AG10803 (cell line): ENCODE measurements around the gene ATP5PF.

ENCODE experiments used
- DNase-seq: peaks from one replicate; pipeline ENCODE4 v3.0.0; 2010; ENCODE audit warnings: low read depth
- H3K4me3 ChIP-seq: 2 replicates; pipeline ENCODE4 v1.5.1; 2011; ENCODE audit warnings: mild to moderate bottlenecking, low read length, control low read depth
- CTCF ChIP-seq: conservative IDR thresholded peaks from 2 replicates; pipeline ENCODE4 v1.5.1; 2011; ENCODE audit warnings: mild to moderate bottlenecking, low read length, control low read depth, inconsistent platforms

ATP5PF gene

DNA sequence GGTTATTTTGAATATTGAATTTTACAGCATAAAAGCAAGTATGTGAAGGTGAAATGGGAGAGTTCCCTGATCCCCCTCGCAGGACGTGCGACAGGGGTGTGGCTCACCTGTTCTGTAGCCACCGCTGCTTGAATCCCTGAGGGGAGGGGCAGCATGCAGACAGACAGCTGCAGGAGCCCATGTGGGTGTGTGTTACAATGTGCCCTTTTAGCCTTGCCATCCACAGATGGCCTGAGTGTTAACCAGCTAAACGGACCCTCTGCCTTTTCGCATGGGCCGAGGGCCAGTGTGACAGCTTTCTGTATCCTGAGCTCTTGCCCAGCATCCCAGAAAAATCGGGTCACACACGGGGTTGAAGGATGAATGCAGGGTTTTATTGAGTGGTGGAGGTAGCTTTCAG lies 52.3 kb downstream of the ATP5PF start:
- no peak for TF ChIP-seq CTCF
- no peak overlapping the region for H3K4me3 ChIP-seq
- no peak for DNase-seq

DNA sequence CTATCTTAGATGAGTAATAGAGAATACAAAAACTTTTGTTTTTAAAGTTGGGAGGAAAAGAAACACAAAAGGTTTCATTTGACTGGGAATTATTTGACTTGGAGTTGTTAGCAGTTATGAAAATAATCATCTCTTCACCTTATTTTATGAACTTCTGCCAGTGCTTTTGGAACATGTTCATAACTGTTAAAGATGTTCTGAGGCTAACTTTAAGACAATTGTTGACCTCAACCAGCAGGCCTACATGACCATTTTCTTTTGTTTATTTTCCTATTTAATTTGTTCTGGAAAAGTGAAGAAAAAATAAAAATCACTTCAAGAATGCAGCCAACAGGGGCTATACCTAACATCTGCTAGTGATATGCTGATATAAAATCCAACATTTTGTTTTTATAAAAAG lies 58.3 kb downstream of the ATP5PF start:
- H3K4me3 ChIP-seq, result no peak overlapping the region
- DNase-seq, result no peak
- TF ChIP-seq CTCF, result no peak
